Measurements from ENCODE around the gene ESPN.

GRCh38 chr1:6463120-6463412, 38.5 kb downstream of the ESPN start:
- no peak for TF ChIP-seq EZH2 (IDR thresholded peaks at IDR 0.05; ENCODE audit: borderline replicate concordance, low read depth, low read length, severe bottlenecking)
- TF ChIP-seq, protein P1, sequence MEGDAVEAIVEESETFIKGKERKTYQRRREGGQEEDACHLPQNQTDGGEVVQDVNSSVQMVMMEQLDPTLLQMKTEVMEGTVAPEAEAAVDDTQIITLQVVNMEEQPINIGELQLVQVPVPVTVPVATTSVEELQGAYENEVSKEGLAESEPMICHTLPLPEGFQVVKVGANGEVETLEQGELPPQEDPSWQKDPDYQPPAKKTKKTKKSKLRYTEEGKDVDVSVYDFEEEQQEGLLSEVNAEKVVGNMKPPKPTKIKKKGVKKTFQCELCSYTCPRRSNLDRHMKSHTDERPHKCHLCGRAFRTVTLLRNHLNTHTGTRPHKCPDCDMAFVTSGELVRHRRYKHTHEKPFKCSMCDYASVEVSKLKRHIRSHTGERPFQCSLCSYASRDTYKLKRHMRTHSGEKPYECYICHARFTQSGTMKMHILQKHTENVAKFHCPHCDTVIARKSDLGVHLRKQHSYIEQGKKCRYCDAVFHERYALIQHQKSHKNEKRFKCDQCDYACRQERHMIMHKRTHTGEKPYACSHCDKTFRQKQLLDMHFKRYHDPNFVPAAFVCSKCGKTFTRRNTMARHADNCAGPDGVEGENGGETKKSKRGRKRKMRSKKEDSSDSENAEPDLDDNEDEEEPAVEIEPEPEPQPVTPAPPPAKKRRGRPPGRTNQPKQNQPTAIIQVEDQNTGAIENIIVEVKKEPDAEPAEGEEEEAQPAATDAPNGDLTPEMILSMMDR (IDR thresholded peaks at IDR 0.05; ENCODE audit: borderline replicate concordance, extremely low read depth, low read length, poor library complexity, severe bottlenecking), result no peak
